GM12878 (cell line): ENCODE measurements around the gene SNAPC4. TPM values are rescaled to one million over a fixed set of nuclear protein-coding genes. Genes with fewer than 3 reads are reported as not detected.
A peak's percentile ranks its signal among the peaks of the same experiment; 100 is the strongest.

Experiments used
- ATAC-seq: fragments of 200-7000 bp; cut with Tn5 transposase; 3 replicates; pipeline ENCODE4 v1.9.1; 2020; ENCODE audit warnings: mild to moderate bottlenecking, moderate library complexity
- BruUV-seq: library from RNA; stranded (reverse); fragments of 400-500 nt; replicated peaks from 2 replicates; lab custom pipeline; 2021; lab: Mats Ljungman, UMichigan
- CTCF ChIA-PET: fragments of 300-600 bp; sonication (Branson Sonifier 250); formaldehyde crosslinking; extraction: SDS; loops from one replicate; lab custom pipeline; 2021; ENCODE audit warnings: inconsistent platforms; lab: Yijun Ruan, JAX
- POLR2A ChIA-PET: fragments of 350-600 bp; formaldehyde crosslinking; extraction: SDS; loops from one replicate; lab custom pipeline; 2021; ENCODE audit warnings: inconsistent platforms; lab: Charles Lee
- RAD21 ChIA-PET: fragments of 300-600 bp; sonication (Branson Sonifier 250); formaldehyde crosslinking; loops from one replicate; lab custom pipeline; 2023; ENCODE audit warnings: antibody characterized with exemption; ENCODE audit not compliant: unreplicated experiment; lab: Charles Lee
- SMC1A ChIA-PET: fragments of 300-600 bp; sonication (Branson Sonifier 250); formaldehyde crosslinking; loops from one replicate; lab custom pipeline; 2023; ENCODE audit not compliant: unreplicated experiment, uncharacterized antibody; lab: Charles Lee
- DNase-seq: peaks from one replicate; pipeline ENCODE4 v3.0.0-alpha.2; 2011; ENCODE audit warnings: low read depth, low spot score
- FAIRE-seq: peaks from 3 replicates; lab custom pipeline; 2011; peaks lifted over from hg19 to GRCh38; lab: Jason Lieb, UNC
- H2AFZ ChIP-seq: 2 replicates; pipeline ENCODE4 v1.6.0; 2011; ENCODE audit warnings: low read depth, low read length, control low read depth; ENCODE audit not compliant: control insufficient read depth
- H3K27ac ChIP-seq: 2 replicates; pipeline ENCODE4 v1.5.1; 2011; ENCODE audit warnings: control low read depth; ENCODE audit not compliant: control insufficient read depth, insufficient read depth
- H3K27me3 ChIP-seq, 2 experiments: replicated peaks in 1 of 2; 2 replicates each; pipeline versions ENCODE4 v1.6.0 to v1.6.1; 2011; ENCODE audit warnings: low read length in 1 of 2; ENCODE audit not compliant: control insufficient read depth in 2 of 2, insufficient read depth in 2 of 2
- H3K36me3 ChIP-seq, 2 experiments: 2 replicates each; pipeline ENCODE4 v1.5.1; 2011; ENCODE audit warnings: low read length in 1 of 2; ENCODE audit not compliant: control insufficient read depth in 2 of 2, insufficient read depth in 2 of 2
- H3K4me1 ChIP-seq: 2 replicates; pipeline ENCODE4 v1.6.1; 2011; ENCODE audit warnings: mild to moderate bottlenecking, low read length, moderate library complexity, mixed read lengths; ENCODE audit not compliant: control insufficient read depth, insufficient read depth
- H3K4me2 ChIP-seq: 2 replicates; pipeline ENCODE4 v1.6.0; 2011; ENCODE audit warnings: control low read depth; ENCODE audit not compliant: control insufficient read depth, insufficient read depth
- H3K4me3 ChIP-seq: fragments of 200-600 bp; sonication (generic); 2 replicates; pipeline ENCODE4 v1.5.1; 2016
- H3K79me2 ChIP-seq: 2 replicates; pipeline ENCODE4 v1.6.0; 2011; ENCODE audit warnings: low read length; ENCODE audit not compliant: control insufficient read depth, insufficient read depth
- H3K9ac ChIP-seq: 2 replicates; pipeline ENCODE4 v1.8.0; 2011; ENCODE audit warnings: low read length, control low read depth, mixed read lengths; ENCODE audit not compliant: control insufficient read depth, insufficient read depth
- H3K9me3 ChIP-seq: replicated peaks from 3 replicates; pipeline ENCODE4 v1.5.1; 2011; ENCODE audit warnings: mild to moderate bottlenecking, low read length; ENCODE audit not compliant: control insufficient read depth, insufficient read depth
- H4K20me1 ChIP-seq: 2 replicates; pipeline ENCODE4 v1.6.0; 2011; ENCODE audit not compliant: control insufficient read depth, insufficient read depth
- CBFB ChIP-seq: IDR thresholded peaks from 2 replicates; pipeline ENCODE4 v1.6.1; 2016; ENCODE audit warnings: antibody characterized with exemption, low read depth
- CBX3 ChIP-seq: fragments of 200-600 bp; sonication (generic); IDR thresholded peaks from 2 replicates; pipeline ENCODE4 v1.6.1; 2016; ENCODE audit warnings: low read depth, borderline replicate concordance
- CHD4 ChIP-seq: fragments of 200-600 bp; sonication (generic); IDR thresholded peaks from 2 replicates; pipeline ENCODE4 v1.6.1; 2016; ENCODE audit warnings: mild to moderate bottlenecking
- EED ChIP-seq: sonication (generic); IDR thresholded peaks from 2 replicates; pipeline ENCODE4 v1.6.1; 2016; ENCODE audit warnings: antibody characterized with exemption, low read depth
- PML ChIP-seq: IDR thresholded peaks from 2 replicates; pipeline ENCODE4 v1.6.1; 2012; ENCODE audit warnings: low read length, inconsistent platforms
- POLR2A ChIP-seq: IDR thresholded peaks from 2 replicates; pipeline ENCODE4 v1.6.1; 2011; ENCODE audit warnings: low read depth, mild to moderate bottlenecking, low read length
- POLR2AphosphoS2 ChIP-seq: IDR thresholded peaks from 2 replicates; pipeline ENCODE4 v1.6.1; 2011; ENCODE audit warnings: low read depth, mild to moderate bottlenecking, low read length, improper control_type of control experiment, moderate library complexity
- WGBS: methylation state at CpG from one replicate; pipeline ENCODE4 v1.1.6; 2016; ENCODE audit warnings: low lambda C conversion rate; ENCODE audit not compliant: insufficient replicate concordance, insufficient coverage; ENCODE audit errors: missing lambda C conversion rate; 5-methylcytosine and 5-hydroxymethylcytosine counted together
- in situ Hi-C: fragments of 300-500 bp; cut with MboI; formaldehyde crosslinking; loops from 9 replicates; pipeline ENCODE4 v1.14.3; 2018; ENCODE audit warnings: mixed read lengths
- intact Hi-C: fragments of 100-400 bp; cut with micrococcal nuclease; formaldehyde crosslinking; loops from one replicate; pipeline ENCODE4 v1.14.2; 2022; ENCODE audit not compliant: unreplicated experiment
- polyA plus RNA-seq, 11 experiments: library from polyadenylated mRNA; depleted of rRNA in 4 of 11; unstranded in 6 of 11; stranded (reverse) in 5 of 11; fragments of >200 nt; fragmentation: Nextera tagmentation in 4 of 11; fragmentation: Illumina TruSeq in 1 of 11; extraction: Ambion mirVana in 4 of 11; extraction: Trizol in 1 of 11; gene quantifications; 1 replicate in 1 of 11; 2 replicates in 10 of 11; pipeline versions ENCODE4 v1.2.1 to v1.2.3, GENCODE V29; 2011 to 2016; ENCODE audit warnings: inconsistent platforms in 2 of 11, missing spikeins in 2 of 11, low read depth in 1 of 11
- total RNA-seq, 4 experiments: library from RNA; depleted of rRNA in 3 of 4; stranded (reverse); fragments of >200 nt in 3 of 4; fragmentation: Illumina TruSeq in 1 of 4; extraction: Trizol in 1 of 4; gene quantifications; 2 replicates each; pipeline versions ENCODE4 v1.2.1 to v1.2.3, GENCODE V29; 2013 to 2021
- TF ChIP-seq, protein P1 (sequence below): fragments of 150-350 bp; IDR thresholded peaks from 2 replicates; pipeline ENCODE4 v1.6.1; 2016; ENCODE audit warnings: low read depth, low read length
- TF ChIP-seq, protein P2 (sequence below), 3 experiments: IDR thresholded peaks in 2 of 3; conservative IDR thresholded peaks in 1 of 3; 2 replicates each; pipeline ENCODE4 v1.5.1; 2011; ENCODE audit warnings: low read depth in 3 of 3, low read length in 3 of 3, mild to moderate bottlenecking in 3 of 3, control low read depth in 2 of 3, moderate library complexity in 2 of 3, inconsistent platforms in 1 of 3, mixed read lengths in 1 of 3; ENCODE audit not compliant: control insufficient read depth in 2 of 3, insufficient read depth in 1 of 3; ENCODE audit errors: extremely low read depth in 1 of 3
- TF ChIP-seq, protein P3 (sequence below): IDR thresholded peaks from 2 replicates; pipeline ENCODE4 v1.6.1; 2012; ENCODE audit warnings: low read depth, low read length, improper control_type of control experiment

The SNAPC4 gene
- total and polyA plus RNA-seq, 10 of the 15 experiments (the other 5 are each of a cell fraction or from before 2014, with no cell fraction given): 0.42 to 19.8 (median 7.0) TPM

DNA sequence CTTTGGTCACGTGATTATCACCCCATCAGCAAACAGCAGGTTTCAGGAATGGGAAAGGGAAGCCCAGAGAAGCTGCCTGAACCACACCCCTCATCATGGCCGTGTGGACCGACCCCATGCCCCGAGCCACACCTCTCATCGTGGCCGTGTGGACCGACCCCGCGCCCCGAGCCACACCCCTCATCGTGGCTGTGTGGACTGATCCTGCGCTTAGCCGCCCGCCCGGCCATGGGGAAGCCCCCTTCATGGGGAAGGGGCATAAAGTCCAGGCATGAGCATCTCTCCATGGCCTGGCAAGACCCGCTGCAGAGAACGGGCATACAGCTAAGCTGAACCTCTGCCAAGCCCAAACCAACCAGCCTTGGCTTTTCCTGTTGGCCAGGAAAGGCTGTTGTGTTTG, 6.4 kb downstream of the SNAPC4 start (continued):
- TF ChIP-seq, protein P1, sequence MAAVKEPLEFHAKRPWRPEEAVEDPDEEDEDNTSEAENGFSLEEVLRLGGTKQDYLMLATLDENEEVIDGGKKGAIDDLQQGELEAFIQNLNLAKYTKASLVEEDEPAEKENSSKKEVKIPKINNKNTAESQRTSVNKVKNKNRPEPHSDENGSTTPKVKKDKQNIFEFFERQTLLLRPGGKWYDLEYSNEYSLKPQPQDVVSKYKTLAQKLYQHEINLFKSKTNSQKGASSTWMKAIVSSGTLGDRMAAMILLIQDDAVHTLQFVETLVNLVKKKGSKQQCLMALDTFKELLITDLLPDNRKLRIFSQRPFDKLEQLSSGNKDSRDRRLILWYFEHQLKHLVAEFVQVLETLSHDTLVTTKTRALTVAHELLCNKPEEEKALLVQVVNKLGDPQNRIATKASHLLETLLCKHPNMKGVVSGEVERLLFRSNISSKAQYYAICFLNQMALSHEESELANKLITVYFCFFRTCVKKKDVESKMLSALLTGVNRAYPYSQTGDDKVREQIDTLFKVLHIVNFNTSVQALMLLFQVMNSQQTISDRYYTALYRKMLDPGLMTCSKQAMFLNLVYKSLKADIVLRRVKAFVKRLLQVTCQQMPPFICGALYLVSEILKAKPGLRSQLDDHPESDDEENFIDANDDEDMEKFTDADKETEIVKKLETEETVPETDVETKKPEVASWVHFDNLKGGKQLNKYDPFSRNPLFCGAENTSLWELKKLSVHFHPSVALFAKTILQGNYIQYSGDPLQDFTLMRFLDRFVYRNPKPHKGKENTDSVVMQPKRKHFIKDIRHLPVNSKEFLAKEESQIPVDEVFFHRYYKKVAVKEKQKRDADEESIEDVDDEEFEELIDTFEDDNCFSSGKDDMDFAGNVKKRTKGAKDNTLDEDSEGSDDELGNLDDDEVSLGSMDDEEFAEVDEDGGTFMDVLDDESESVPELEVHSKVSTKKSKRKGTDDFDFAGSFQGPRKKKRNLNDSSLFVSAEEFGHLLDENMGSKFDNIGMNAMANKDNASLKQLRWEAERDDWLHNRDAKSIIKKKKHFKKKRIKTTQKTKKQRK: no peak
- no peak for TF ChIP-seq CHD4
- no peak for TF ChIP-seq POLR2AphosphoS2
- TF ChIP-seq, protein P2, sequence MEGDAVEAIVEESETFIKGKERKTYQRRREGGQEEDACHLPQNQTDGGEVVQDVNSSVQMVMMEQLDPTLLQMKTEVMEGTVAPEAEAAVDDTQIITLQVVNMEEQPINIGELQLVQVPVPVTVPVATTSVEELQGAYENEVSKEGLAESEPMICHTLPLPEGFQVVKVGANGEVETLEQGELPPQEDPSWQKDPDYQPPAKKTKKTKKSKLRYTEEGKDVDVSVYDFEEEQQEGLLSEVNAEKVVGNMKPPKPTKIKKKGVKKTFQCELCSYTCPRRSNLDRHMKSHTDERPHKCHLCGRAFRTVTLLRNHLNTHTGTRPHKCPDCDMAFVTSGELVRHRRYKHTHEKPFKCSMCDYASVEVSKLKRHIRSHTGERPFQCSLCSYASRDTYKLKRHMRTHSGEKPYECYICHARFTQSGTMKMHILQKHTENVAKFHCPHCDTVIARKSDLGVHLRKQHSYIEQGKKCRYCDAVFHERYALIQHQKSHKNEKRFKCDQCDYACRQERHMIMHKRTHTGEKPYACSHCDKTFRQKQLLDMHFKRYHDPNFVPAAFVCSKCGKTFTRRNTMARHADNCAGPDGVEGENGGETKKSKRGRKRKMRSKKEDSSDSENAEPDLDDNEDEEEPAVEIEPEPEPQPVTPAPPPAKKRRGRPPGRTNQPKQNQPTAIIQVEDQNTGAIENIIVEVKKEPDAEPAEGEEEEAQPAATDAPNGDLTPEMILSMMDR (IDR thresholded peaks at IDR 0.05 in 2 of 3, conservative IDR thresholded peaks at IDR 0.05 in 1 of 3; ENCODE audit: control insufficient read depth in 2 of 3, extremely low read depth in 1 of 3, insufficient read depth in 1 of 3, low read depth in 3 of 3, low read length in 3 of 3): no peak

DNA sequence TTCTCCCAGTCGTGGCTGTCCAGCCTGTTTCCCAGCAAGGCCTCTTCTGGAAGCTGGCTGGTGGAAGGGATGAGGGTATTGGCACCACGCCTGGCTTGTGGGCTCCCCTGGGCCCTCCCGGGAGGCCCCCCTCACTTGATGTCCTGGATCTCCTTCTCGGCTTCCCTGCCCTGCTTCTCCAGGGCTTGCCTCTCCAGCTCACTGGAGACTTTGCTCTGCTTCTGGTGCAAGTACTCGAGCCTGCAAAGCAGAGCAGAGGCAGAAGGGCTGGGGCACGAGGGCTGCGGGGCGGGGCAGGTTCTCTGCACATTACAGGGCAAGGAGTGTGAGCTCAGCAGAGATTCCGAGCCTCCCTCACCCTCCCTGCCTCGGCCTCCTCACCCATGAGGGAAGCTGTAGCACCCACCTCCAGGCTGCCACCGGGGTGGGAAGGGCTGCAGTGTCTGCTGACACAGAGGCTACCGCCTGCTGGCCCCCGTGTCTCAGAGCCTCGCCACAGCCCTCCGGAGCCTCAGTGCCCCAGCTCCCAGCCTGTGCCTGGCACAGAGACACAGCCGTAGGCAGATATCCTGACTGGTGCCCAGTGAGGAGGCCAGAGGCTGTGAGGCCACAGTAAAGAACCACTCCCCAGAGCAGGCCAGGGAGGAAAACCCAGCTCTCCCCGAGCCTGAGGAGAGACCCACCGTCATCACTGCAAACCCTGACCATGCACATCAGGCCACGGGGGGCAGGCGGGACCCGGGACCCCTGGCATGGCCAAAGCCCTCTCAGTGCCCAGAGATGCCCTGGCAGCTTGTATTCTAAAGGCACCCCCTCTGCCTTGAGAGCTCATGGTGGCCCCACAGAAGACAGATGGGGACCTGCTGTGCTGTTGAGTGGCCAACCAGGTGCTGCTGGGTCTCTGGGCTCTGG, 7.2 kb downstream of the SNAPC4 start:
- intact Hi-C loops: no loop called here
- Histone ChIP-seq H3K9ac (no peak overlapping the region), H3K36me3 (peaks cover 30 to 41% of the 10 kb centered on the region in 2 experiments), H2AFZ (no peak overlapping the region), H3K4me3 (no peak overlapping the region), H3K4me2 (no peak overlapping the region), H3K79me2 (peaks cover 2% of the 10 kb centered on the region; the same call in 1 of the 2 replicates), H3K27ac (no peak overlapping the region), H3K9me3 (no peaks in the 10 kb centered on the region), H3K4me1 (no peaks in the 10 kb centered on the region), H3K27me3 (no peaks in the 10 kb centered on the region), H4K20me1 (no peaks in the 10 kb centered on the region)
- BruUV-seq: no TSS peak
- POLR2A ChIA-PET: no interaction called here
- SMC1A ChIA-PET: no interaction called here
- in situ Hi-C loops: no loop called here
- RAD21 ChIA-PET: no interaction called here
- TF ChIP-seq PML (no peak), POLR2A (peak; percentile 51; the same call in 1 of the 2 replicates), EED (no peak), CBX3 (no peak), CBFB (no peak)
- TF ChIP-seq, protein P3, sequence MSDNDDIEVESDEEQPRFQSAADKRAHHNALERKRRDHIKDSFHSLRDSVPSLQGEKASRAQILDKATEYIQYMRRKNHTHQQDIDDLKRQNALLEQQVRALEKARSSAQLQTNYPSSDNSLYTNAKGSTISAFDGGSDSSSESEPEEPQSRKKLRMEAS: no peak
- no peak for DNase-seq
- CTCF ChIA-PET: no interaction called here
- ATAC-seq: no peak; the same call in 2 of the 3 replicates
- 93% methylated on average over 21 of the region's 21 CpGs for WGBS
- FAIRE-seq: no peak
